ENCODE measurements around the gene DENND11. TPM values are rescaled to one million over a fixed set of nuclear protein-coding genes. Genes with fewer than 3 reads are reported as not detected.

DENND11 gene
- total and polyA plus RNA-seq, 8 donors, result 5.1 to 24.3 (median 17.9) TPM

DNA sequence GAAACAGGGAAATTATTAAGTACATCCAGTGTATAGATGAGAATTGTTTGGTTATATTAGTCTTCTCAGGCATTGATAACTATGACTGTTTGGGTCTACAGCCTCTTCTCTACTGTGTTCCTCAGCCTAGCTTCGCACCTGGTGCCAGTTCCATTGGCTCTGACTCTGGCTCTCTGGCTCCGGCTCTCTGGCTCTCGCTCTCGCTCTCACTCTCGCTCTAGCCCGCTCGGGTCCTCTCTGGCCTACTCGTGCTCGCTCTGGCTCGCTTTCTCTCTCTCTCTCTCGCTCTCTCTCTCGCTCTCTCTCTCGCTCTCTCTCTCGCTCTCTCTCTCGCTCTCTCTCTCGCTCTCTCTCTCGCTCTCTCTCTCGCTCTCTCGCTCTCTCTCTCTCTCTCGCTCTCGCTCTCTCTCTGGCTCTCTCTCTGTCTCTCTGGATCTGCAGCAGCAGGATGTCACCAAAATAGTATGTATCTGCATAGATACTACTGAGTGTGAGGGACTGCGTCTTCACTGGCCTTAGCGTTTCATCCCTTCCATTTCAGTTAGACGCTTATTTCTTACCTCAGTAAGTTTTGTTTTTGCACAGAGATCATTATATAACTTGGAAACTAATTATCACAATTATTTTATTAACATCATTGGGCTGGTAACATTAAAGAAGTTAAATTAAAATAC, 29.6 kb upstream of the DENND11 start:
- Histone ChIP-seq H3K4me1 (peaks cover 0 to under 1% (median 0%) of the 10 kb centered on the region in 3 donors), H3K4me3 (no peak overlapping the region), H3K36me3 (no peaks in the 10 kb centered on the region), H3K27ac (no peak overlapping the region), H3K27me3 (no peaks in the 10 kb centered on the region), H3K9me3 (no peaks in the 10 kb centered on the region)
- 78 to 89% methylated on average over 21 to 24 of the region's 24 CpGs for WGBS, 2 donors
- no peak for TF ChIP-seq CTCF (IDR thresholded peaks at IDR 0.05)
- intact Hi-C loops (cut with DNase I), result no loop called here
- ATAC-seq, result peak in 1 of 4 donors; percentile 56
- FAIRE-seq, result no peak
- no peak for DNase-seq

- intact Hi-C loops (cut with DNase I), result no loop called here
- Histone ChIP-seq H3K4me3 (no peak overlapping the region), H3K4me1 (no peaks in the 10 kb centered on the region), H3K27ac (no peak overlapping the region), H3K36me3 (no peaks in the 10 kb centered on the region), H3K27me3 (no peaks in the 10 kb centered on the region), H3K9me3 (no peaks in the 10 kb centered on the region)
- DNase-seq, result no peak
- 89 to 90% methylated on average over 1 of the region's 1 CpG for WGBS, 2 donors
- ATAC-seq, result no peak
- TF ChIP-seq CTCF (IDR thresholded peaks at IDR 0.05), result no peak
- FAIRE-seq, result no peak
Observed at GRCh38 chr7:141729020-141729419, 27.1 kb upstream of the DENND11 start.

- no peaks in the 10 kb centered on the region for H3K9me3 ChIP-seq
- H3K4me3 ChIP-seq, result no peak overlapping the region
- WGBS, 2 donors, result 38 to 45% methylated on average over 2 of the region's 2 CpGs
- H3K27ac ChIP-seq, result no peak overlapping the region
- no peaks in the 10 kb centered on the region for H3K4me1 ChIP-seq
- intact Hi-C loops (cut with DNase I), result no loop called here
- no peak for FAIRE-seq
- no peak for ATAC-seq
- H3K36me3 ChIP-seq, result no peaks in the 10 kb centered on the region
- no peak for DNase-seq
- TF ChIP-seq CTCF (IDR thresholded peaks at IDR 0.05), result no peak
- no peaks in the 10 kb centered on the region for H3K27me3 ChIP-seq
Observed at GRCh38 chr7:141722529-141722928, 20.6 kb upstream of the DENND11 start.

GRCh38 chr7:141717450-141717849, 15.5 kb upstream of the DENND11 start:
- intact Hi-C loops (cut with DNase I), result no loop called here
- no peaks in the 10 kb centered on the region for H3K4me1 ChIP-seq
- no peak overlapping the region for H3K27ac ChIP-seq
- no peaks in the 10 kb centered on the region for H3K27me3 ChIP-seq
- TF ChIP-seq CTCF (IDR thresholded peaks at IDR 0.05), result no peak
- no peak for DNase-seq
- 91 to 92% methylated on average over 1 of the region's 1 CpG for WGBS, 2 donors
- no peak for ATAC-seq
- no peak for FAIRE-seq
- H3K4me3 ChIP-seq, result no peak overlapping the region
- no peaks in the 10 kb centered on the region for H3K9me3 ChIP-seq
- no peaks in the 10 kb centered on the region for H3K36me3 ChIP-seq

All from pancreas (tissue), 10 donors.